GM10847 (cell line): ENCODE data around the gene DNAJC30.

ENCODE experiments used
- POLR2A ChIP-seq: IDR thresholded peaks from 2 replicates; pipeline ENCODE4 v1.6.1; 2011; ENCODE audit not compliant: insufficient read length; ENCODE audit errors: extremely low read depth

DNAJC30 gene

DNA sequence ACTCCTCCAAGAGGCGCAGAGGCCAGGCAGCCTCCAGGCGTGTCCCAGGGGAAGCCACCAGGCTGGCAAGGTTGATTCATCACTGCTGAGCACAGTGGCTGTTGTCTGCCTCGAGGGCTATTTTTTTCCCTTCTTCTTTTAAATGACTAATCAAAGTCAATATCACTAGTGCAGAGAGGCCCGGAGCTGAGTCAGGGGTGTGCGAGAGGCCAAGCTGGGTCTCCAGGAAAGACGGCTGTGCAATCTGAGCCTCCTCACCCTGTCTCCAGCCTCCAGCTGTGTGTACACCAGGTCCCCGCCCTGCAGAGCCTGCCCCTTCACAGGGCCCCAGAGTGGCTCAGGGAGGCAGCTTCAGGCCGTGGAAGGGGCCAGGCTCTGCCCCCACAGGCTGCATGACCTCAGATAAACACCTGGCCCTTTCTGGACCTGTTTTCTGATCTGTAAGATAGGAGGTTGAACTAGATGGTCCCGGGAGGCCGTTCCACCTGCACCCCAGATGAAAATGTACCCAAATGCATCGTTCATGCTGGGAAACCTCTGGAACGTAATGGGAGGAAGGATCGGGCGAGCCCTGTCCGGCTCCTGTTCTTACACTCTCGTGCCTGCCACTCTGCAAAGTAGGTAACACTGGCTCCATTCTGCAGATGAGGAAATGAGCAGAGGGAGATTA is 32.5 kb upstream of the DNAJC30 start:
- TF ChIP-seq POLR2A = no peak

DNA sequence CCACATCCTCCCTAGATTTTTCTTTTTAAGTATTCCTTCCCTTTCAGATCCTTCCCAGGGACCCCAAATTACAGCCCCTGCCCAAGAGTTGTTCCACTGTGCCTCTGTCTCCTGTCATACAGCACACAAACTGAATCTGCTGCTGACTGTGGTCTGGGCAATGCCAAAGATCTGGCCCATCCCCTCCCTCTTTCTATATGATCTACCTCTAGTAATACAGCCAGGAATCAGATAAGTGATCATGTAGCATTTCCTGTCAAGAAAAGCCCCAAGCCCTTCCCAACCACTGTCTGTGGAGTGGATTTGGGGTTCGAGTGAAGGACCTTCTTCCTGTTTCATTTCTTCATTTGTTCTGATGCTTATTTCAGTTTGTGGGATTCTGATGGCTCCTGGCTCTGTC is 29.5 kb upstream of the DNAJC30 start:
- TF ChIP-seq POLR2A = no peak

DNA sequence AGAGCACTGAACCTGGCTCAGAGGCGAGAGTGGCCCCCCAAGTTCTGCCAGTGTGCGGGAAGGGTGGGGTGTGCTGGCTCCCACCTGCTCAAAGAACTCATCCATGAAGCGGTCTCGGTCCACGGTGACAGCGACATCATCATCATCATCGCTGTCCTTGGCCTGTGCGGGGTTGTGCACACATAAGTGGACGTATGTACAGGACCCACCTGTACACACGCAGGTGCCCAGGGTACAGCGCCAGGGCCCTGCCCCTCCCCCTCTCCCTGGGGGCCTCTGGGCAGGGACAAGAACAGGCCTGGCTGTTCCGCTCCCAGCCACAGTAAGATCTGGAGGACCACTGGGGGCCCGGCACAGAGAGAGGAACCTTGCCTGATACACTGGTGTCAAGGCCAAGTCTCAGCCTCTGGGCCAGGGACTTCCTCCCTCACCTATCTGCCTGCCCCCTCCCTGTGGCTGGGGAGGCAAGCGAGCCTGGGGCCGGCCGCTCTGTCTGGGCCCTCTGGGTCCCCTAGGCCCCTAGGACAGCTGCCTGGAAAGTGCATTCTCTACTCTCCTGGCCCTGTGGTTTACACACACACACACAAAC is 25.8 kb upstream of the DNAJC30 start:
- no peak for TF ChIP-seq POLR2A

DNA sequence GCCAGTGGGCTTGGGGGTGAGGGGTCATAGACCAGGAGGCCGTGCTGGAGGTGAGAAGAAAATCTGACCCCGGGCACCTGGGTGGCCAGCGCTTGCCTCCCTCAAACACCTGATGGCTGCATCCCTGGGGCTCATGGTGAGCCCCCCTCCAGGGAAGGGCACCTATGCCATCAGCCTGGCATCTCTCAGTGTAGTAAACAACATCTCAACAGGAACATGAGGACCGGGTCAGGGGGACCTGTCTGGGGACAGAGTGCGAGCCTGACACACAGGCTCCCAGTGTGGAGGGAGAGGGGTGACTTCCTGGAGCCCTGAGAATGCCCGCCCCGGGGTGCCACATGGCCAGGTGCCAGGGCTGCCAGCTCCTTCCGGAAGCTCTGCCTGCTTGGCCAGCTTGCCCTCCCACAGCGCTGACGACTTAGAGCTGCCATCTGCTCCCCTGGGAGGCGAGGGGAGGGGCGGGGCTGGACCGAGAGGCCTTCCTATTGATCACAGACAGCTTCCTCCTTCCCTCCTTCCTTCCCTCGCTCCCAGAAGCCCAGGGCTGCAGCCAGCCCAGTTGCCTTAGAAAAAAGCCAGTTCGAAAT is 23.9 kb upstream of the DNAJC30 start:
- TF ChIP-seq POLR2A = no peak

DNA sequence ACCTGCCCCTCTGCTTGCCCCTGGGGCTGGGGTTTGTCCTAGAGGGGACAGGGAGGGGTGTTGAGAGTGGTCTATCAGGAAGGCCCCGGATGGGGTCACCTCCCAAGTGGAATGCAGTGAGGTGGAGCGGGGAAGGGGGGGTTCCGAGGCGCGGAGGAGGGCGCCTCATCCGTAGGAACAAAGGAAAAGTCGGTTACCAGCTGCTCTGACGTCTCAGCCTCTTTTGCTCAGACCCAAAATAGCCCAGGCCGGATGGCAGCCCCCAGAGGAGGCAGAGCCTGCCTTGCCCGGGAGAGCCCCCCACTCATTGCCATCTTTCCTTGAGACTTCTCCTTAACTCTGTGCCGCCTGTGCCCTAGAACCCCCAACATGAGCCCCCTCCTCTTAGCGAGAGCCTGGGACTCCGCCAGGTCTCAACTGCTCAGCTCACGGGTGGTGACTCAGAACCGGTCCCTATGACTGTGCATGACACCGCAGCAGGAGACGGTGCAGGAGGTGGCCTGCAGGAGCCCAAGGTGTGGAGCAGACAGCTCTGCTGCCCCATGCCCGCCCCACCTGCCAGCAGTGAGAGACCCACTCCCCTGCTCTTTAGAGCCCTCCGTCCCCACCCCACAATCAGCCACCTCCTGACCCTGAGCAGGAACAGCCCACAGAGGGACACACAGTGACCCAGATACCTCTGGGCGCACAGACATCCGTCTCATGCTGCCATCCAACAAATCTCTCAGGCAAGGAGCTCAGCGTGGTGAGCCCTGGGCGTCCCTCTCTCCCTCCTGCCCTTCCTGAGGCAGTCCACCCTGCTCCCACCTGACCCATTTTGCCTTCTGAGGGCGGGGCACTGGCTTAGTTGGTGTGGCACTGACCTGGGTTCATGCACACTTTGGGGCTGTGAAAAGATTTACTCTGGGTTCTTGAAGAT is 23.1 kb upstream of the DNAJC30 start:
- TF ChIP-seq POLR2A = no peak

DNA sequence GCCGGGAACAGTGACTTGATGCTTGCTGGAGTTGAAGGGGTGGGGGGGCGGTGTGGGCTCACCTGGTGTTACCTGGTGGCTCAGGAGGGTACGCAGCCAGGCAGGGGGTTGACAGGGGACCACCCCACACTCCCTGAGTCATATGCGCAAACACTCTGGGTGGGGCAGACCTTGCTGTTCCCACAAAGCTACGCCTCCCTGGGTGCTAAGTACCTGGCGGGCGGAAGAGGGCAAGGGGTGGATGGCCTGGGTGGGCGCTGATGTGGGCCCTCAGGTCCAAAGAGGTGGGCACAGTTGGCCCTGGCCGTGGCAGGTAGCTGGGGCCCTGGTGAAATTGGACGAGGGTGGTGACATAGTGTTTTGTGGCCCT is 22.3 kb upstream of the DNAJC30 start:
- no peak for TF ChIP-seq POLR2A

DNA sequence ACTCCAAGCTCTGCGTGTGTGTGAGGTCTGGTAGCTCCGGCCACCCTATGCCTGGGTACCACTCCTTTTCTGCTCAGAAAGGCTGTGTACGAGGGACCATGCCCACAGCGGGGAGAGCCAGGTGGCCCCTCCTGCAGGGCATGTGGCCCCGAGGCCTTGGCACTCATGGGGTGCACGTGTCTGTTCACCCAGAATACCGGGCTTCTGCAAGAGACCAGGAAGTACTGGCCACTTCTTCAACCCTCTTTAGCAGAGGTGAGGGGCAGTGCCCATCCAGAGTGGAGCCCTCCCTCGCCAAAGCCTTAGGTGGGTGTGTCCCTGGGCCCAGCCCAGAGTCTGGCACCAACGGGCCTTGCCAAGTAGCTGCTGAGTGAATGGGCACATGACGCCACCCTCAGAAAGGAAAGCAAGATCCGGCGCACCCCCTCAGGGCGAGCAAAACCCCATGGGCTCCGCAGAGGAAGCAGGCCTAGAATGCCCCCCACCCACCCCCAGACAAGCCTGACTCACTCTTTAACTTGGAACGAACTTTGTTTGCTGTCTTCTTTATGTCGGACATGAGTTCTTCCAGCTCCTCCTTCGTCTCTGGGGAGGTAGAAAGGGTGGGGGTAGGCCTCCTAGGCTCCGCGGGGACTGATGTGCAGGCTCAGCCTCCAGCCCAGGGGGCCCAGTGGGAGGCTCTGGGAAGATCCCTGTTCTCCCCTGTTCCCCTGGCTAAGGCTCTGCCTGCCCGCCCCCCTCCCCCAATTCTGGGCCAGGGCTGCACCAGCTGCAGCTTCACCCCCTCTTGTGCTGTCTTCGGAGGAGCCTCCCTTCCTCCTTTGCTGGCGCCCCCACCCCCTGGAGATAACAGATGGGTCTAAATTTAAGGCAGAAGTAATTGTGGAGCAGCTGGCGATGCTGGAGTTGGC is 21.6 kb upstream of the DNAJC30 start:
- no peak for TF ChIP-seq POLR2A

DNA sequence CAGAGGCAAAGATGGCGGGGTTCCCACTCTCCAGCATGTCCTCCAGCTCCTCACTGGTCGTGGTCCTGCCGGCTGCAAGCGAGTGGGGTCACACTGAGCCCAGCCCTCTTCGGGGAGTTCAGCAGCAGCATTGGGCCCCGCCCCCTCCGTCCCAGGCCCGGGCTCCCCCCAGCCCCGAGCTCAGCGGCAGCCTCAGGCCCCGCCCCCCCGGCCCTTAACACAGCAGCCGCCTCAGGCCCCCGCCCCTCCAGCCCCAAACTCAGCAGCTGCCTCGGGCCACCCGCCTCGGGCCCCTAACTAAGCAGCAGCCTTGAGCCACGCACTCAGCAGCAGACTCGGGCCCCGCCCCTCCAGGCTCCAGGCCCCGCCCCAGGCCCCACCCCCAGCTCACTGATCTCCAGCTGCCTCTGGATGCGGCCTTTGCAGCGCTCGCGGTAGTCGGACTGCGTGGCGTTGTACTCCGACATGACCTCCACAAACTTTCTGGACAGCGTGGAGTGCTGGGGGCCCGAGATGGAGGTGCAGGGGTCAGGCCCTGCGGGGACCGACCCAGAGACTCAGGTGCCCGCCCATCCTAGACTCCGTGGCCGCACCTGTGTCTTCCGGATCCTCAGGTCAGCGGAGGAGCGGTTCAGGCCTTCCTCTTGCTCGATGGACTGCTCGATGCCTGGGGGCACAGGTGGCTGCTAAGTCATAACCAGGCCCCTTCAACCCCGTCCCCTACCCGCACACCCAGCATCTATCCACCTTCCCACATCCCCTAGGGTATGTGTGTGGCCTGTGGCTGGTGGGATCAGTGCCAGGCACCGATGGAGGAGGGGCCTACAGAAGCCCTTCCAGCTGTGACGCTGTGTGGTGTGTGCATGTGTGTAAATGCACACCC is 20.7 kb upstream of the DNAJC30 start:
- TF ChIP-seq POLR2A = no peak

DNA sequence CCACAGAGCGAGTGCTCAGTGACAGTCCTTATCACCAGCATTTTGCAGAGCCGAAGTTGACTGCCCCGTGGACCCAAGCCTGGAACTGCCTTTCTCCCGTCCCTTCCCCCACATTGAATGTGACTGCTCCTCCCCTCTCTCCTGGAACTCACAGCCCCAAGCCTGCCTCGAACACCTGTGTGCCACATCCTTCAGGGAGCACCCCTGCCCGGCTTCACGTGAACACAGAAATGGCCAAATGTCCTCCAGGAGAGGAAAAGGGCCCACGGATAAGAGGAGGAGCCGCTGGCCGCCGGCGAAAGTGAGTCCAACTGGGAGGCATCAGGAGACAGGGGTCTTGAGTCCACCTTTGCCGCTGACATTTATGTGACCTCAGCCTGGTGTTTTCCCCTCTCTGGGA is 20.0 kb upstream of the DNAJC30 start:
- TF ChIP-seq POLR2A = no peak

DNA sequence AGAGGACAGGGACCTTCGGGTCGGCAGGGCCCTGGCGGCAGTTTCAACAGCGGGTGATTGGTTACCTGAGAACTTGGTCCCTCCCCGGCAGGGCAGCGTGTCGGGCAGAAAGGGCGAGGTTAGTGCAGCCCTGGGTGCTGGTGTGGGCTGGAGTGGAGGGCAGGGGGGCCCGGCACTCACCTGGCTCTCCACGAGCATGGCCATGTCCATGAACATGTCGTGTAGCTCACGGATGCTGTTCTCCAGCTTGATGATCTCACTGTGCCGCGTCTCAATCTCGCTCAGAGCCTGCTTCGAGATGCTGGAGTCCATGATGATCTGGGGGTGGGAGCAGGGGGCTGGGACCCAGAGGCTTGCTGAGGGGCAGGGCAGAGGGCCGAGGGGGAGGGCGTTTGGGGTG is 19.4 kb upstream of the DNAJC30 start:
- TF ChIP-seq POLR2A = no peak

DNA sequence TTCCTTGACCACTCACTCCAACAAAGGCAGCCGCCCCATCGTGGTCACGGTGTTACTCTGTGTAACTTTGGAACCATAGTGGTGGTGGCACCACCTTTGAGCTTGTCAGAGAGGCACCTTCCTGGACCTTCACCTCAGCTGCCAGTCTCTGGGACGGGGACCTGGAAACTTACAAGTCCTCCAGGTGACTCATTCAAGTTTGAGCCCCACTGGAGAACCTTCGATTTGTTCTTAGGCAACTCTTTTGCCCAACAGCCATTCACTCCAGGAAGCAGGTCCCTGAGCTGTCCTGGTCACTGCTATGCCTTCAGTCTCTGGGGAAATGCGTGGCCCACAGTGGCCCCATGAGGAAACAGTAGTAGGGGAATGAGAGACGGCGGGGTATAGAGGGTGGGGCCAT is 19.0 kb upstream of the DNAJC30 start:
- TF ChIP-seq POLR2A = no peak

DNA sequence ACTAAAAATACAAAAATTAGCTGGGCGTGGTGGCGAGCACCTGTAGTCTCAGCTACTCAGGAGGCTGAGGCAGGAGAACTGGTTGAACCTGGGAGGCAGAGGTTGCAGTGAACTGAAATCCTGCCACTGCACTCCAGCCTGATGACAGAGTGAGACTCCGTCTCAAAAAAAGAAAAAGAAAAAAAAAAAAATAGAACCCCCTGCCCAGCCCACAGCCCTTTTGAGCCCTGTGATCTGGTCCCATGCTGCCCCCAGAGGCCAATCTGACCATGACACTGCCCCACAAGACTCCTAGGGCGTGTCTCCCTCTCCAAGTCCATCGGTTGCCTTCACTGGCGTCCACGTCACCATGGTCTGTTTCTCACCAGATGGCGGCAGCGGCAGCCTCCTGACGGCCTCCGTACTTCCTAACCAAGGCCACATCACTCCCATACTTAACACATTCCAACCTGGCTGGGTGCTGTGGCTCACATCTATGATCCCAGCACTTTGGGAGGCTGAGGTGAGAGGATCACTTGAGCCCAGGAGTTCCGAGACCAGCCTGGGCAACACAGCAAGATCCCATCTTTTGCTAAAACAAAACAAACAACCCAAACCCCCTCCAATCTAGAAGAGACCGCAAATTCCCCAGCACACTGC is 18.2 kb upstream of the DNAJC30 start:
- no peak for TF ChIP-seq POLR2A

DNA sequence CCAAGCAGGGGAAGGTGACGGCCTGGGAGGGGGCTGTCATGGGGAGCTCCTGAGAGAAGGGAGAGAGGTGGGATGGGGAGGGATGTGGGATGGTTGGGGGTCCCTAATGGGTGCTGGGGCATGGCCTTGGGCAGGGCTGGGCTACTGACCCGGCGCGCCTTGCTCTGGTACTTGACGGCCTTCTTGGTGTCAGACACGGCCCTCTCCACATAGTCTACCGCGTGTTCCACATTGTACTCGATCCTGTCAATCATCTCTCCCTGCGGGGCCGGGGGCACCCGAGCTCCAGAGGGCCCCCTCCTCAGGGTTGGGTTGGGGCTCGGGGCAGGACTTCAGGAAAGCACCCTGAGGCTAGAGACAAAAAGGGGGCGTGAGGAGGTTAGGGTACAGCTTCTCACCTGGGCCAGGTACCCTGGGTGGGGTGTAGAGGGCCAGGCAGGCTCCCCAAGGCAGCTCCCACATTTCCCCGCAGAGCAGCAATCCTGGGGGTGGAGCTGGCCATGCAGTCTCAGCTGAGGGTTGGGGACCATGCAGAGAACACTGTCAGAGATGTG is 17.4 kb upstream of the DNAJC30 start:
- TF ChIP-seq POLR2A = no peak
